ENCODE measurements around the gene SLC16A13. TPM values are rescaled to one million over a fixed set of nuclear protein-coding genes. Genes with fewer than 3 reads are reported as not detected.
"Not testable (repeated sequence)": the region's sequence is repeated elsewhere in the genome, so short reads cannot be mapped to it uniquely, and the experiment has no call there.

SLC16A13 gene
- total RNA-seq (ENCODE audit: unreplicated experiment) = 2.9 TPM
- long read RNA-seq = 0 reads

DNA sequence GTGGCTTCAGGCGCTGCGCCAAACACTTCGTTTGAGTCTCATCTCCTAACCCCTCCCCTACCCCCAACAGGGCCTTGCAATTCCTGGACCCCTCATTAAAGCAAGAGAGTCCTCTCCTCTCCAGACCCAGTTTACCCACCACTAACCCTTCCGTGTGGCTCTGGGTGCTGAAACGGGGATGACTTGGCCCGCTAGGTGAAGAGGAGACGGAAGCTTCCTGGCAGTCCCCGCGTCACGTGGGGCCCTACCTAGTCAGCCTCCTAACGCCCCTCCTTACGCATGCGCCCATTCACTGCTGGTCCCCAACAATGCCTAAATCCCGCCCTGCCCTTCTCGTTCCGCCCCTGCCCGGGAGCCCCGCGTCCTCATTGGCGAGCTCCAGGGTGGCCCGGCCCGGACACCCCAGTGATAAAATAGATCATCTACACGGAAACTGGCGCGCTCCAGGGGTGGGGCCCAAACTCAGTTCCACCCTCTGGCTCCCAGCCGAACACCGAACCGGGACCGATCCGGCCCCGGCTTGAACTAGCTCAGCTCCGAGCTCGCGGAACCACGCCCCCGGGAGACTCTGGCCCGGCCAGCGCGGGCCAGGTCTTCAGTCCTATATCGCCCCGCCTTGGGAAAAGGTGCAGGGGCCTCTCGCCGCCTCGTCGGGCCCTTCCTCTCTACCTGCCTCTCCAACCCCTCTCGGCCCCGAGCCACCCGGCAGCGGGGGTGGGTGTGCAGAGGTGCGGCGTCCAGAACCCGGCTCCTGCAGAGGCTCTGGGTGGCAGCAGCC is at the start of gene SLC16A13:
SLC16A13 (plus strand) TSS at position 425 of the 778 bp plus-strand sequence. CDS start 368 bp downstream, outside the sequence.
- peak within 1 kb of the TSS; percentile 59 for H3K27ac Mint-ChIP-seq (ENCODE audit: unreplicated experiment)
- H3K9me3 Mint-ChIP-seq (ENCODE audit: unreplicated experiment) = peaks cover 3% of the 10 kb centered on the region
- H3K36me3 Mint-ChIP-seq (ENCODE audit: unreplicated experiment) = no peaks in the 10 kb centered on the region
- H3K4me3 Mint-ChIP-seq (ENCODE audit: unreplicated experiment) = peak within 1 kb of the TSS; percentile 97
- peak; percentile 92 for DNase-seq
- TF ChIP-seq, protein P1, sequence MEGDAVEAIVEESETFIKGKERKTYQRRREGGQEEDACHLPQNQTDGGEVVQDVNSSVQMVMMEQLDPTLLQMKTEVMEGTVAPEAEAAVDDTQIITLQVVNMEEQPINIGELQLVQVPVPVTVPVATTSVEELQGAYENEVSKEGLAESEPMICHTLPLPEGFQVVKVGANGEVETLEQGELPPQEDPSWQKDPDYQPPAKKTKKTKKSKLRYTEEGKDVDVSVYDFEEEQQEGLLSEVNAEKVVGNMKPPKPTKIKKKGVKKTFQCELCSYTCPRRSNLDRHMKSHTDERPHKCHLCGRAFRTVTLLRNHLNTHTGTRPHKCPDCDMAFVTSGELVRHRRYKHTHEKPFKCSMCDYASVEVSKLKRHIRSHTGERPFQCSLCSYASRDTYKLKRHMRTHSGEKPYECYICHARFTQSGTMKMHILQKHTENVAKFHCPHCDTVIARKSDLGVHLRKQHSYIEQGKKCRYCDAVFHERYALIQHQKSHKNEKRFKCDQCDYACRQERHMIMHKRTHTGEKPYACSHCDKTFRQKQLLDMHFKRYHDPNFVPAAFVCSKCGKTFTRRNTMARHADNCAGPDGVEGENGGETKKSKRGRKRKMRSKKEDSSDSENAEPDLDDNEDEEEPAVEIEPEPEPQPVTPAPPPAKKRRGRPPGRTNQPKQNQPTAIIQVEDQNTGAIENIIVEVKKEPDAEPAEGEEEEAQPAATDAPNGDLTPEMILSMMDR (IDR thresholded peaks at IDR 0.05; ENCODE audit: partially characterized antibody, unreplicated experiment) = no peak
- H3K27me3 Mint-ChIP-seq (ENCODE audit: unreplicated experiment) = peaks cover 7% of the 10 kb centered on the region
- no peaks in the 10 kb centered on the region for H3K4me1 Mint-ChIP-seq (ENCODE audit: low read depth, unreplicated experiment)

- Mint-ChIP-seq H3K4me3 (ENCODE audit: unreplicated experiment) (no peak overlapping the region), H3K9me3 (ENCODE audit: unreplicated experiment) (peaks cover 3% of the 10 kb centered on the region), H3K27ac (ENCODE audit: unreplicated experiment) (no peak overlapping the region), H3K4me1 (ENCODE audit: low read depth, unreplicated experiment) (no peaks in the 10 kb centered on the region), H3K36me3 (ENCODE audit: unreplicated experiment) (no peaks in the 10 kb centered on the region), H3K27me3 (ENCODE audit: unreplicated experiment) (peaks cover 11% of the 10 kb centered on the region)
- TF ChIP-seq, protein P1 (IDR thresholded peaks at IDR 0.05; ENCODE audit: partially characterized antibody, unreplicated experiment) = no peak
- DNase-seq = no peak
Measured at GRCh38 chr17:6986676-6987075, 49.1 kb upstream of the SLC16A13 start.

GRCh38 chr17:6989779-6990178 is 46.0 kb upstream of the SLC16A13 start:
- no peaks in the 10 kb centered on the region for H3K36me3 Mint-ChIP-seq (ENCODE audit: unreplicated experiment)
- H3K4me3 Mint-ChIP-seq (ENCODE audit: unreplicated experiment) = no peak overlapping the region
- no peak overlapping the region for H3K27ac Mint-ChIP-seq (ENCODE audit: unreplicated experiment)
- H3K27me3 Mint-ChIP-seq (ENCODE audit: unreplicated experiment) = peaks cover 12% of the 10 kb centered on the region
- peaks cover 1% of the 10 kb centered on the region for H3K9me3 Mint-ChIP-seq (ENCODE audit: unreplicated experiment)
- TF ChIP-seq, protein P1 (IDR thresholded peaks at IDR 0.05; ENCODE audit: partially characterized antibody, unreplicated experiment) = no peak
- DNase-seq = no peak
- no peaks in the 10 kb centered on the region for H3K4me1 Mint-ChIP-seq (ENCODE audit: low read depth, unreplicated experiment)

DNA sequence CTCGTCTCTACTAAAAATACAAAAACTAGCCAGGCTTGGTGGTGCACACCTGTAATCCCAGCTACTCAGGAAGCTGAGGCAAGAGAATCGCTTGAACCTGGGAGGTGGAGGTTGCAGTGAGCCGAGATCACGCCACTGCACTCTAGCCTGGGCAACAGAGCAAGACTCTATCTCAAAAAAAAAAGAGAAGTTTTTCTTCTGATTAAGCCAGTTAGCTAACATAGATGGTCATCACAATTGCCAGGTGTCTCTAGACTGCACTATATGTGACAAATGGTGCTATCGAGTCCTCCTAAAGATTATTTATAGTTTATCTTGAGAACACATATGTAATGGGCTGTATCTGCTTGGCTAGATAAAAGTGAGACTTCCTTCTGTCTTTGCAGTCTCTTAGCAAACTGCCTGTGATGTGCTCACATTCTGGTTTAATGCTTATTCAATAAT is 42.2 kb upstream of the SLC16A13 start:
- Mint-ChIP-seq H3K36me3 (ENCODE audit: unreplicated experiment) (peaks cover 11% of the 10 kb centered on the region), H3K27me3 (ENCODE audit: unreplicated experiment) (peaks cover 14% of the 10 kb centered on the region)
- not testable (repeated sequence) for H3K4me3 Mint-ChIP-seq (ENCODE audit: unreplicated experiment); H3K9me3 Mint-ChIP-seq (ENCODE audit: unreplicated experiment); DNase-seq; H3K27ac Mint-ChIP-seq (ENCODE audit: unreplicated experiment); H3K4me1 Mint-ChIP-seq (ENCODE audit: low read depth, unreplicated experiment)

GRCh38 chr17:6994118-6994598 is 41.7 kb upstream of the SLC16A13 start:
- TF ChIP-seq, protein P1 (IDR thresholded peaks at IDR 0.05; ENCODE audit: partially characterized antibody, unreplicated experiment) = no peak
- H3K27ac Mint-ChIP-seq (ENCODE audit: unreplicated experiment) = no peak overlapping the region
- peaks cover 14% of the 10 kb centered on the region for H3K27me3 Mint-ChIP-seq (ENCODE audit: unreplicated experiment)
- H3K4me3 Mint-ChIP-seq (ENCODE audit: unreplicated experiment) = no peak overlapping the region
- peaks cover 1% of the 10 kb centered on the region for H3K9me3 Mint-ChIP-seq (ENCODE audit: unreplicated experiment)
- H3K4me1 Mint-ChIP-seq (ENCODE audit: low read depth, unreplicated experiment) = no peaks in the 10 kb centered on the region
- H3K36me3 Mint-ChIP-seq (ENCODE audit: unreplicated experiment) = peaks cover 11% of the 10 kb centered on the region
- DNase-seq = no peak
